GM12872 (cell line): ENCODE data around the gene SERAC1.

Experiments used
- TF ChIP-seq, protein P1 (sequence below): IDR thresholded peaks from 3 replicates; pipeline ENCODE4 v1.5.1; 2011; ENCODE audit warnings: low read depth, mild to moderate bottlenecking, low read length, moderate library complexity; ENCODE audit not compliant: insufficient read depth

Gene SERAC1

DNA sequence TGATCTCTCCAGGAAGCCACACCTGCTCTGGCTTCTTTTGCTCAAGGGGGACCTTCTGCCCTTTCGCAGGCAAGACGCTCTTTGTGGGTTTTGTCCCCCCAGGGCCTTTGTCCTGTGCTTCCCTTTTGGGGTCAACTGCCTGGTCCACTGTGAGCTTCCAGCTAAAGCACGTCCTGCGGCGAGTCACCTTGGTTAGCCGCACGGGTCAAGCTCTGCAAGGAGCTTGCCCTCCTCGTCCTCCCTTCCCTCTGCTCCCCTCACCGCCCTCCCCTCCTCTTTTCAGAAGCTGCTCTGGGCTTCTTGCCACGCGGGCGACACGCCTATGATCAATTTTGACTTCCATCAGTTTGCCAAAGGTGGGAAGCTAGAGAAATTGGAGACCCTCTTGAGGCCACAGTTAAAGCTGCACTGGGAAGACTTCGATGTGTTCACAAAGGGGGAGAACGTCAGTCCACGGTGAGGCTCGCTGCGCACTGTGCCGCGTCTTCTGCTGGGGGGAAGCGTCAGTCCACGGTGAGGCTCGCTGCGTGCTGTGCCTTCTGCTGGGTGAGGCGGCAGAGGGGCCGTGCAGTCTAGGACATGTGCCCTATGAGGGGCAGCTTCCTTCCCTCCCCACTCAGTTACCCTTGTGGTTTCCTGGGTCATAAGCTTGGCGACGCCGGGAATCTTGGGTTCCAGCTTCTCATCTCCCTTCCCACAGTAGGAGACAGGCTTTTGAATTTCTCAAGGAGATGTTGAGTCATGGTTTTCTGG lies 106.2 kb downstream of the SERAC1 start:
- TF ChIP-seq, protein P1, sequence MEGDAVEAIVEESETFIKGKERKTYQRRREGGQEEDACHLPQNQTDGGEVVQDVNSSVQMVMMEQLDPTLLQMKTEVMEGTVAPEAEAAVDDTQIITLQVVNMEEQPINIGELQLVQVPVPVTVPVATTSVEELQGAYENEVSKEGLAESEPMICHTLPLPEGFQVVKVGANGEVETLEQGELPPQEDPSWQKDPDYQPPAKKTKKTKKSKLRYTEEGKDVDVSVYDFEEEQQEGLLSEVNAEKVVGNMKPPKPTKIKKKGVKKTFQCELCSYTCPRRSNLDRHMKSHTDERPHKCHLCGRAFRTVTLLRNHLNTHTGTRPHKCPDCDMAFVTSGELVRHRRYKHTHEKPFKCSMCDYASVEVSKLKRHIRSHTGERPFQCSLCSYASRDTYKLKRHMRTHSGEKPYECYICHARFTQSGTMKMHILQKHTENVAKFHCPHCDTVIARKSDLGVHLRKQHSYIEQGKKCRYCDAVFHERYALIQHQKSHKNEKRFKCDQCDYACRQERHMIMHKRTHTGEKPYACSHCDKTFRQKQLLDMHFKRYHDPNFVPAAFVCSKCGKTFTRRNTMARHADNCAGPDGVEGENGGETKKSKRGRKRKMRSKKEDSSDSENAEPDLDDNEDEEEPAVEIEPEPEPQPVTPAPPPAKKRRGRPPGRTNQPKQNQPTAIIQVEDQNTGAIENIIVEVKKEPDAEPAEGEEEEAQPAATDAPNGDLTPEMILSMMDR = no peak

DNA sequence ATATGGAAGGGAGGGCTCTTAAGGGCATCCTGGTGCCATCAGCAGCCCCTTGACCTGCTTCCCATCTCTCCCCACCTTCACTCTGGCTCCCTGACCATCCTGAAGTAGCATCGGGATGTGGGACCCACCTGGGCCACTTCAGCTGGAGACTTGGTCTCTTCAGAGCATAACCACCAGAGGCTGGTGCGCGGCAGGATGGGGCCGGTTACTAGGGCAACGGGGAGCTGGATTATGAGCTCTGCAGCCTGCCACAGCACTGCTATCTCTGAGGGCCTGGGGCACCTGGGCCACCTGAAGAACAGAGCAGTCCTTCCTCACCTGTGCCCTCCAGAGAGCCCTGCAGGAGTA lies 106.7 kb downstream of the SERAC1 start:
- TF ChIP-seq, protein P1 = no peak

DNA sequence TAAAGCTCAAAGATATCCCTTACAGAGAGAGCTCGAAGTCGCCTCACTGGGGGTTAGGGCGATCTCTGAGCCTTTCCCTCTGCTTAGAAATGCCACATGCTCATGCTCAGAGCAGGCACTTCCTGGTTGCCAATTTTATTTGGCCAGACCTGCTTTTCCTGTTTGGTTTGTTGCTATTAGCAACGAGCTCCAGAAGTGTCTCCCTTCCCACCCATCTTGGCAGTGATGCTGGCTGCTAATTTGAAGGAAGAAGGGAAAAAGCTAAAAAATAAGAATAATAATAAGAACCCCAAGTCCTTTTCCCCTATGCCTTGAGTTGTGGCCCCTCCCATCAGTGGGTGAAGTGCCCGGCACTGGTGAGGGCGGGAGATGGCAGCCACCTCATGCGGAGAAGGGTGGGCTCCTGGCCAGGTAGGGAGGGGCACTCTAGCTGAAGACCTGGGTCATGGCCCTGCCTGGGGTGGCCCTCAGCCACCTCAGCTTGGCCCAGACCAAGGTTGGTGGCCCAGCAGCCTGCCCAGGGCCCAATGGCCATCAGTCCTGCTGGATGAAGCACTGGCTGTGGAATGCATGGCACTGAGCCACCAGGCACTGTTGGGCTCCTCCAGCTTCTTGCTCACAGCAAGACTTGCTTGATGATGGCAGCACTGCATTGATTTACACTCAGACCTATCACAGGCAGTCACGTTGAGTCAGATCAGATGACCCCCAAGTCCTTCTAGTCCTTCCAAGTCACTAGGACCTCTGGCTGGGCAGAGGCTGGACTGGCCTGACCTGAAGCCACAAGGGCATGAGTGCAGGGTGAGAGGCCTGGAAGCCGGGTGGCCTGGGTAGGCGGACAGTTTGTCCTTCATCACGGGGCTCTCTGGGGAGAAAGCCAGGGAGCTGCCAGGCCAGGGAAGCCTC lies 107.4 kb downstream of the SERAC1 start:
- TF ChIP-seq, protein P1 = no peak
